ENCODE data around the gene TET2.
A peak's percentile ranks its signal among the peaks of the same experiment; 100 is the strongest.

Gene TET2

DNA sequence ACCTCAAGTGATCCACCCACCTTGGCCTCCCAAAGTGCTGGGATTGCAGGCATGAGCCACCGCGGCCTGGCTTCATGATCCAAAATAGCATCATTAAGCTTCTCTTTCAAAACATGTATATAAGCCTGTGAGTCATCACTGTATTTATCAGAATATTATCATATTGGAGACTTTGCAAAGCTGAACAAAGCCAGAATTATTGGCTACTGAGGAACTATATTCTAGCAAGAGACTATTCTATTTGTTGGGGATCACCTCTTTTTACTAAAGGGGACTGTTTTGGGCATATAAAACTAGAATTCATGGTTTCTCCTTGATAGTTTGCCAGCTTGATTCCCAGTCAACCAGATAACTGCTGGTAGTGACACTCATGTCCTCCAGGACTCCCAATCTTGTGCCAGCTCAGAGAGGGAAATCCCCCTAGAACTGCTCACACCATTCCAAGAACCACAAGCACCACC lies 40.1 kb downstream of the TET2 start:
- DNase-seq: no peak

- DNase-seq: no peak
Observed at GRCh38 chr4:105189855-105190650, 43.4 kb downstream of the TET2 start.

DNA sequence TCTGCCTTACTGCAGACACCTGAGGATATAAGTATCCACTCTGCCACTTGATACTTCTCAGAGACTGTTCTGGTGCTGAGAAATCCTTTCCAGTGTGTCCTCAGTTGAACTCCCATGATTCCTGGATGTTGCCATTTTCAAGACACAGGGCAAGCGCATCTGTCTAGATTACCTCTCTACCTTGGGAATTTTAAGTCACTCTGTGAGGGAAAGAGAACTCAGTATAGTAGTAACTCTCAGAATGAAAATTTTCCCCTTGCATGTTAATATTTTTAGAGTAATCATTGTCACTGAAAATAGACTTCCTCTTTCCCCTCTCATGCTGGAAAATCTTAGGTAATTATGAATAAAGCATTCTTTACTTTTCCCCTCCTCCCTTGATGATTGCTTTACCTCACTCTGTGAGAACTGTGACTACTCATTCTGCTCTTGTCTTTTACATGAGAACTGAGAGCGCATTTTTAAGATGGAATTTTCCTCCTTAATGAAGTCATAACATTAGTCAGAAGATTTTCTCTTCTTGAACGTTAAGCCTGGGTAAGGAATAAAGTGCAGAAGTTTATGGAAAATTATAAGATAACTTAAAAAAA lies 45.0 kb downstream of the TET2 start:
- no peak for DNase-seq

DNA sequence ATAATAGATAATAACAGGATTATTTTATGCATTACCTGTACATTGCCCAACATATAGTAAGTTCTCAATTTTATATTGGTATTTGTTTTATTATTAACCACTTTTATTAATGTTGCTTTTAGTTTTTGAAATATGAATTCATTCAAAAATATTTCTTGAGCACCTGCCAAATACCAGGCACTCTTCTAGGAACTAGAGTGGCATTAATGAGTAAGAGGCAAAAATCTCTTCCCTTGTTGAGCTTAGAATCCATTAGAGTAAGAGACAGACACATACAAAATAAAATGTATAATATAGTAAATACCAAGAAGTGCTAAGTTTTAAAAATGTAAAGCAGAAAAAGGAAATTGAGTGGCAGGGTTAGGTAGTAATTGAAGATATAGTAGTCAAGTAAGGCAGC lies 45.8 kb downstream of the TET2 start:
- no peak for DNase-seq

- no peak for DNase-seq
Observed at GRCh38 chr4:105192910-105193309, 46.2 kb downstream of the TET2 start.

GRCh38 chr4:105193536-105193935 lies 46.9 kb downstream of the TET2 start:
- no peak for DNase-seq

- DNase-seq: no peak
Observed at GRCh38 chr4:105194328-105195231, 47.9 kb downstream of the TET2 start.

- DNase-seq: no peak
Observed at GRCh38 chr4:105196523-105197145, 50.0 kb downstream of the TET2 start.

- DNase-seq: no peak
Observed at GRCh38 chr4:105197777-105198176, 51.1 kb downstream of the TET2 start.

DNA sequence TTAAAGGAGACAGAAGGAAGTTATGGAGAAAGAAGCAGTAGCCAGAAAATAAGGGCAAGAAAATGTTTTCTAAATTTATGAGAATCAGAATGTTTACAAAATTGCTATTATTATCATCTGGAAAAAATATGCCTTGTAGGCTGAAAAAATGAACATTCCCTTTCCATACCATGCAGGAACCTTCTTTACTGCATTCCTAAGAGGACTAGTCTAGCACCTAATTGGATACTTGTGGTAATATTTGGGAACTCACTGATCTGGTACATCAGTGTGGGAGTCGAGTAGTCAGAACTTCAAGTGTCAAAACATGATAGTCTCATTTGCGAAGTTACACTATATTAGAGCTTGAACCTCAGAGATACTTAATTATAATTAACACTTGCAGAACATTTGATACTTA lies 51.9 kb downstream of the TET2 start:
- no peak for DNase-seq

DNA sequence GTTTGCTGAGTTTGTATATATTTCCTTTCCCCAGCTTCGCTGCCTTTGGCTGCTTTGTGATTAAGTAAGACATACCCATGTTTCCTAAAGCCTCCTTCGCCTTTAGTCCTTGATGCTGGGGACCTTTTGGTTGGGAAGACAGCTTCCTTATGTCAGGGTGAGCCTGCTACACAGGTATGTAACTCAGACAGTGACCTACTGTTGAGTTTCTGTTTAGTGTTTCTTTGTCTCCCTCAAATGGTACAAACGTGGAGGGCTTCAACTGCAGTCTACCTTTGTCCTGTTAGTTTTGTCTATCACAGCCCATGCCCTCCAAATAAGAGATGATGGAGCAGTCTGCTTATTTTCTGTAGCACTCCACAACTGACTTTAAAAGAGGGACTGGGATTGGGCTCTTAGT lies 59.5 kb downstream of the TET2 start:
- DNase-seq: no peak

GRCh38 chr4:105207386-105207785 lies 60.7 kb downstream of the TET2 start:
- no peak for DNase-seq

GRCh38 chr4:105208561-105208960 lies 61.9 kb downstream of the TET2 start:
- peak; percentile 83 for DNase-seq

DNA sequence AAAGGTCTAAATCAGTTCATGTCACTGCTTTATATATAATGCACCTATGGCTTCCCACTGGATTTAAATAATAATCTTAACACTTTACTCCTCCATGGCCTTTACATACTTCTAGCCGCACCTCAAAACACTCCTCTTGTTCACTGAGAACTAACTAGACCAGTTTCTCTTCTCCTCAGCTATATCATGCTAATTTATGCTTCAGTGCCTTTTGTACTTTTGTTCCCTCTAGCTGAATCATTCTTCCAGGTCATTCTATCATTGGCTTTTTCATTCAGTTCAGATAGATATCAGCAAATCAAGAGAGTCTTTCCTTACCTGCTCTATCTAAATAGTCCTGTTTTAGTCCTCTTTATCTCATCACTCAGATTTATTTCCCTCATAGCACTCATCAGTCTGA lies 64.2 kb downstream of the TET2 start:
- no peak for DNase-seq

- no peak for DNase-seq
Observed at GRCh38 chr4:105215609-105216313, 69.1 kb downstream of the TET2 start.

DNA sequence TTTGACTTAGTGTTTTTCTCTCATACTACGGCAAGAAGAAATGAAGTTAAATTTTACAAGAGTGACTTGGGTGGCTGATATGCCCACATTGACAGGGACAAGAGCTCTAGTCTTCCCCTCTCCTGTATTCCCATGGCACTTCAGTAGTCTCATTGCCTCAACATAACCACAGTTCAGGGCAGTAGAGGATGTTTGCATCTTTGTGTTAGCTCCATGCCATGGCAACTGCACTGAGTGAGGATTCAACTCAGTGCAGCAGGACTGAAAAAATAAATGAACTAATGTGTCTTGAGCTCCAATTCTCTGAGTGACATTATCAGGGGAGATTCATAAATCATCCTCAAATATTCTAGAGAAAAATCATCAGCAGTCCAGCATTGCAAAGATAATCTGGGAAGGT lies 78.8 kb downstream of the TET2 start:
- DNase-seq: no peak

DNA sequence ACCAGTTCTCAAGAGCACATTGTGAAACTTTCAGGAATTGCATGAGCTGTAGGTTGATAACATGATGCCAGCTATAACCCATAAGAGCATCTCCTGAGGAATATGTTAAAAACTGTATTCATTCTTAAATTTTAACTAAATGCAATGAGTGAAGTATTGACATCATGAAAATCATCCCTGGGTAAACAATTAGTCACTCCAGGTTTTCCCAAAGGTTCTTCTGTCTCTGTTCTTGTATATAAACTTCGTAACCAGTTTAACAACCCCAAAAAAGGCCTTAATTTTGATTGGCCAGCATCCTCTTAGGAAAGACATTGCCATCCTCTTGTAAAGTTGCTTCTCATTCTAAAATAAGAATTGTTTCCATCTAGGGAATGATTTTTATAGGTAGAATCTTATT lies 80.4 kb downstream of the TET2 start:
- DNase-seq: no peak

- no peak for DNase-seq
Observed at GRCh38 chr4:105230287-105230686, 83.6 kb downstream of the TET2 start.

- no peak for DNase-seq
Observed at GRCh38 chr4:105232374-105232773, 85.7 kb downstream of the TET2 start.

GRCh38 chr4:105234582-105234981 lies 87.9 kb downstream of the TET2 start:
- DNase-seq: no peak

- DNase-seq: no peak
Observed at GRCh38 chr4:105236202-105236915, 89.7 kb downstream of the TET2 start.

DNA sequence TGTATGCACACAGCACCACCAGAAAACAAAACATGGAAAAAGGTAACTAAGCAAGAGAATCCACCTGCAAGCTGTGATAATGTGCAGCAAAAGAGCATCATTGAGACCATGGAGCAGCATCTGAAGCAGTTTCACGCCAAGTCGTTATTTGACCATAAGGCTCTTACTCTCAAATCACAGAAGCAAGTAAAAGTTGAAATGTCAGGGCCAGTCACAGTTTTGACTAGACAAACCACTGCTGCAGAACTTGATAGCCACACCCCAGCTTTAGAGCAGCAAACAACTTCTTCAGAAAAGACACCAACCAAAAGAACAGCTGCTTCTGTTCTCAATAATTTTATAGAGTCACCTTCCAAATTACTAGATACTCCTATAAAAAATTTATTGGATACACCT lies 90.2 kb downstream of the TET2 start:
- DNase-seq: no peak
